BE2C (cell line): Measurements from ENCODE around the gene RASA3.

Source experiments
- DNase-seq: peaks from one replicate; pipeline ENCODE4 v3.0.0-alpha.2; 2020
- H3K27me3 ChIP-seq: fragments of 250-450 bp; sonication (Bioruptor Pico); 2 replicates; pipeline ENCODE4 v1.5.1; 2020; ENCODE audit warnings: mild to moderate bottlenecking
- H3K36me3 ChIP-seq: fragments of 250-450 bp; sonication (Bioruptor Pico); 2 replicates; pipeline ENCODE4 v1.5.1; 2020; ENCODE audit warnings: mild to moderate bottlenecking
- H3K4me1 ChIP-seq: fragments of 250-450 bp; sonication (Bioruptor Pico); 2 replicates; pipeline ENCODE4 v1.5.1; 2020
- H3K4me3 ChIP-seq: 2 replicates; pipeline ENCODE4 v1.5.1; 2011; ENCODE audit warnings: low read depth, low read length
- H3K9me3 ChIP-seq: fragments of 250-450 bp; sonication (Bioruptor Pico); 2 replicates; pipeline ENCODE4 v1.5.1; 2020
- TF ChIP-seq, protein P1 (sequence below): IDR thresholded peaks from 2 replicates; pipeline ENCODE4 v1.5.1; 2012; ENCODE audit warnings: mild to moderate bottlenecking, low read depth, low read length

The RASA3 gene

DNA sequence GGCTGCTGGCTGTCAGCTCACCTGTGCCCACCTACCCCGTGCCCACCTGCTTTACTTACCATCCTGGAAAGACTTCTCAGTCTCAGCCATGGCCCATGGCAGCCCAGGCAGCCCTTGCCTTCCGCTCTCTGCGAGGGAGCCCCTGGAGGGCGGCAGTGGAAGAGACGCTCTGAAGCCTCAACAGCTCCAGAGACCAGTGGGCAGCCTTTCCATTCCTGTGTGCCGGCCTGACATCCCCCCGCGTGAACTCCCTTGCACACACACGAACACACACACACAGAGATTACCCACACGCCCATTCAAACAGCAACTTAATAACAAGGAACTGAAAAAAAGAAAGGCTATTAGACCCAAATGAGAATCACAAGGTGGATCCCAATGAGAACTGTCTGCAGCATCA, 14.2 kb upstream of the RASA3 start:
- Histone ChIP-seq H3K4me3 (no peak overlapping the region), H3K9me3 (no peaks in the 10 kb centered on the region), H3K27me3 (no peaks in the 10 kb centered on the region), H3K4me1 (no peaks in the 10 kb centered on the region; the same call in 1 of the 2 replicates), H3K36me3 (no peaks in the 10 kb centered on the region)
- TF ChIP-seq, protein P1, sequence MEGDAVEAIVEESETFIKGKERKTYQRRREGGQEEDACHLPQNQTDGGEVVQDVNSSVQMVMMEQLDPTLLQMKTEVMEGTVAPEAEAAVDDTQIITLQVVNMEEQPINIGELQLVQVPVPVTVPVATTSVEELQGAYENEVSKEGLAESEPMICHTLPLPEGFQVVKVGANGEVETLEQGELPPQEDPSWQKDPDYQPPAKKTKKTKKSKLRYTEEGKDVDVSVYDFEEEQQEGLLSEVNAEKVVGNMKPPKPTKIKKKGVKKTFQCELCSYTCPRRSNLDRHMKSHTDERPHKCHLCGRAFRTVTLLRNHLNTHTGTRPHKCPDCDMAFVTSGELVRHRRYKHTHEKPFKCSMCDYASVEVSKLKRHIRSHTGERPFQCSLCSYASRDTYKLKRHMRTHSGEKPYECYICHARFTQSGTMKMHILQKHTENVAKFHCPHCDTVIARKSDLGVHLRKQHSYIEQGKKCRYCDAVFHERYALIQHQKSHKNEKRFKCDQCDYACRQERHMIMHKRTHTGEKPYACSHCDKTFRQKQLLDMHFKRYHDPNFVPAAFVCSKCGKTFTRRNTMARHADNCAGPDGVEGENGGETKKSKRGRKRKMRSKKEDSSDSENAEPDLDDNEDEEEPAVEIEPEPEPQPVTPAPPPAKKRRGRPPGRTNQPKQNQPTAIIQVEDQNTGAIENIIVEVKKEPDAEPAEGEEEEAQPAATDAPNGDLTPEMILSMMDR: peak; percentile 37
- peak; percentile 46 for DNase-seq

DNA sequence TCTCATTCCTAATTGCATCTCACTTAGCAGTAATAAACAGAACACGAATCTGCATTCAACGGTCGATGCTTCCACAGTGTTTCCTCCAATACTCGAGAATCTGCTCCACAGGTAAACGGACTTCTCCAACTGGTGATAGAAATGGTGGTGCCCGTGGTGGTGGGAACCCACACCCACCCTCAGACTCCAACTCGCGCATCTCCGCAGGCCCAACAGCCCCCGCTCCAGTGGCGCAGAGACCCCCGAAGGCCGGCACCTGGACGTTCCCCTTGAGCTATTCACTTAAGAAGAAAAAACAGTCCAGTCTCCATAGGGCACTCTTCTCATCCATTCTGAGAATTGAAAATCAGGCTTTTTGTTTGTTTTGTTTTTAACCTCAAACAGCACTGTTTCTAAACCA, 13.8 kb upstream of the RASA3 start:
- no peak overlapping the region for H3K4me3 ChIP-seq
- H3K9me3 ChIP-seq: no peaks in the 10 kb centered on the region
- H3K4me1 ChIP-seq: no peaks in the 10 kb centered on the region; the same call in 1 of the 2 replicates
- H3K36me3 ChIP-seq: no peaks in the 10 kb centered on the region
- H3K27me3 ChIP-seq: no peaks in the 10 kb centered on the region
- DNase-seq: no peak
- TF ChIP-seq, protein P1: no peak

DNA sequence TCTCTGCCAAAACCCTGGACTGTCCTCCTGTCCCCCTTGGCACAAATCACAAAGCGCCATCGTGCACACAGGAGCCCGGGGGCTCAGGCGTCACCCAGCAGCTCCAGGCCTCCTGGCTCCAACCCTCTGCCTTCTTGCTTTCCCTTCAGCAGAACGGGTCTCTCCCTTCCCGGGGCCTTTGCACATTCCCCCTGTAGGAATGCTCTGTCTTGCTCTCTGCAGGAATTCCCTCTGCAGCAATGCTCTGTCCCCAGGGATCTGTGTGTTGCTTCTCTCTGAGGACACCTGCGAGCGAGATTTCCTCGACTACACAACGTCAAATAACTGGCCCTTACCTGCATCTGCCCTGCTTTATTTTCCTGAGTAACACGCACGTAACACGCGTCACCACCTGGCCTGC, 13.3 kb upstream of the RASA3 start:
- Histone ChIP-seq H3K27me3 (no peaks in the 10 kb centered on the region), H3K36me3 (no peaks in the 10 kb centered on the region), H3K4me1 (peaks cover under 1% of the 10 kb centered on the region; the same call in 1 of the 2 replicates), H3K4me3 (no peak overlapping the region), H3K9me3 (no peaks in the 10 kb centered on the region)
- TF ChIP-seq, protein P1: no peak
- no peak for DNase-seq

DNA sequence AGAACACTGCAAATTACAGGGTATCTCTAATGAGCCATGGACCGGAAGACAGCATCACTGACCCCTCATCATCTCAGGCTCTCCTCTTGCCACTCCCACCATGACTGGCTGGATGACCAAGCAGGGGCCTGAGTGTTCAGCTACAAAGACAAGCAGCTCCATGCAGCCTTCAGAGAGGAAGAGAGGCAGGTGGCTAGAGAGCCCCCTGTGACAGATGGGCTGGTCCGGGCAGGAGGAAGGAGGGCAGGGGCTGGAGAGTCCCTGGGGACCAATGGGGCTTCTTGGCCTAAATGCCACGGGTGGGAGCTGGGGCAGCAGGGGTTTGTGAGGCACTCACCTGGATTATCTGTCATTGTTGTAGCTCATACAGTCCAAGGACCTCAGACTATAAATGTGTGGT, 12.8 kb upstream of the RASA3 start:
- Histone ChIP-seq H3K27me3 (no peaks in the 10 kb centered on the region), H3K9me3 (no peaks in the 10 kb centered on the region), H3K36me3 (no peaks in the 10 kb centered on the region), H3K4me3 (no peak overlapping the region), H3K4me1 (peaks cover 3% of the 10 kb centered on the region; the same call in 1 of the 2 replicates)
- TF ChIP-seq, protein P1: no peak
- DNase-seq: no peak

DNA sequence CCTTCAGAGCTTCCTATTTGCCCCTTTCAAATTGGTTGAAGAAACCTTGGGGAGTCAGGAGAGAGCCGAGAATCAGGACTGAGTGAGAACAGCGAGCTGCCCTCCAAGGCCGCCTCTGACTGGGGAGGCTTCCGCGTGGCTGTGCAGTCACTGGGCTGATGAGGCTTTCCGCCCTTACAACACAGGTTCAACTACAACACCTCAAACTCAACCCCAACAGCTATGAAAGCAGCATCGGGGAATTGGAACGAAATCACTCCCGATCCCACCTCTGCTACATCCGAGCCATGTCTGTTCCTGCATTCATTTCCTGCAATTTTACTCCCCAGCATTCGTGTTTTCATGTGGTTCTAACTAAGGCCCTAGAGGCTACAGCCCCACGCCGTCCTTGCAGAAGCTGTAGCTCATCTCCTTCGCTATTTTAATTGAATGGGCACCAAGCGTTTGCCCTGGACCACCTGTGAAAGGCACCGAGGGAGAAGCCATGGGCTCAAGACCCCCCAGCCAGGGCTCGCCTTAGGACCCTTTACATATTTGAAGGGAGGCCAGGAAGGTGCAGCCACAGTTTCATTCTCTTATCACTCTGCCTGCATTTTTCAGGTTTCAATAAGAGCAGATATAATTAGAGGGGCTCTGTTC, 12.3 kb upstream of the RASA3 start:
- Histone ChIP-seq H3K27me3 (no peaks in the 10 kb centered on the region), H3K36me3 (no peaks in the 10 kb centered on the region), H3K4me3 (no peak overlapping the region), H3K9me3 (no peaks in the 10 kb centered on the region), H3K4me1 (peaks cover 3% of the 10 kb centered on the region; the same call in 1 of the 2 replicates)
- no peak for DNase-seq
- TF ChIP-seq, protein P1: no peak

DNA sequence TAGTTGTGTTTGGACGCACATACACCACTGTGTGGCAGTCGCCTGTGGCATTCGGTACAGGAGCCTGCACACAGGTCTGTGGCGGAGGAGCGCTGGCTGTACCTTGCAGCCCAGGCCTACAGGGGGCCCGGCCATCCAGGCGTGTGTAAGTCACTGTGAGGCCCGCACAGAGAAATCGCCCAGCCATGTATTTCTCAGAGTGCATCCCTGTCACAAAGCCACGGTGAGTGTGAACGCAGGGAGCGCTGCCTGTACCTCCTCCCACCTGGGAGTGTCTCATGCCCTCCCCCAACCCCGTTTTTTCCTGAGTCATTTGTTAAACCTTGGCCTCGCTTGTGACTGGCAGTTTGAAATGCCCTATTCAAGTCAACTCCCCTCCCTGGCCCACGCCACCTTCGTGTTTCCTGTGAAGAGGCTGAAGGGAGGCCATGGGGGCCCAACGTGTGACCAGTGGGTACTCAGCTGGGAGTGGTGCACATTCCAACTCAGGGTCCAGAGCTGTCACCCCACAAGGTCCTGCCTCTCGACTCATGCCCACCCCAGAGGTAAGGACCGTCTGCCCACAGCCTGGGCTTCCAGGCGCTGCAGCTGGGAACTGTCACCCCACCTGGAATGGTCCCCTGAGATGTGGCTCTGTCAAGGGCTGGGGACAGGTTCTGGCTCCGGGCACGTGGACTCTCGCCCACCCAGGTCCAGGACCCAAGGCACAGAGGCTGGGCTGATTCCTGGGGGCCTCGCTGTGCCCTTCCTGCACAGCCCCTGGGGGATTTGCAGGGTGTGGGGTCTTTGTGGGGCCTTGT, 11.6 kb upstream of the RASA3 start:
- Histone ChIP-seq H3K4me1 (peaks cover 3% of the 10 kb centered on the region; the same call in 1 of the 2 replicates), H3K4me3 (no peak overlapping the region), H3K9me3 (no peaks in the 10 kb centered on the region), H3K27me3 (no peaks in the 10 kb centered on the region), H3K36me3 (no peaks in the 10 kb centered on the region)
- peak; percentile 49 for DNase-seq
- TF ChIP-seq, protein P1: peak; percentile 44
